OCI-LY7 (cell line): ENCODE measurements around the gene FUT7. TPM values are rescaled to one million over a fixed set of nuclear protein-coding genes. Genes with fewer than 3 reads are reported as not detected.
A peak's percentile ranks its signal among the peaks of the same experiment; 100 is the strongest.

ENCODE experiments used
- BruUV-seq: library from RNA; stranded (reverse); fragments of 400-500 nt; replicated peaks from 2 replicates; lab custom pipeline; 2021; lab: Mats Ljungman, UMichigan
- CTCF ChIA-PET: fragments of 300-600 bp; sonication (Branson Sonifier 250); formaldehyde crosslinking; loops from one replicate; lab custom pipeline; 2022; ENCODE audit warnings: antibody characterized with exemption; ENCODE audit not compliant: unreplicated experiment; lab: Charles Lee
- POLR2A ChIA-PET: fragments of 300-600 bp; sonication (Branson Sonifier 250); formaldehyde crosslinking; loops from one replicate; lab custom pipeline; 2022; ENCODE audit warnings: antibody characterized with exemption; lab: Charles Lee
- DNase-seq: peaks from one replicate; pipeline ENCODE4 v3.0.0-alpha.2; 2015; ENCODE audit warnings: low spot score
- H2AFZ ChIP-seq: fragments of 200-600 bp; sonication (generic), shearing (Covaris generic); 2 replicates; pipeline ENCODE4 v1.6.1; 2014; ENCODE audit warnings: mild to moderate bottlenecking, antibody characterized with exemption, low read length, moderate library complexity
- H3K27ac ChIP-seq: fragments of 200-600 bp; sonication (generic); 2 replicates; pipeline ENCODE4 v1.5.1; 2014; ENCODE audit warnings: mixed run types, low read depth, mild to moderate bottlenecking, moderate library complexity, low read length, inconsistent platforms; ENCODE audit not compliant: poor library complexity, severe bottlenecking
- H3K36me3 ChIP-seq: fragments of 200-600 bp; sonication (generic); 2 replicates; pipeline ENCODE4 v1.6.1; 2014; ENCODE audit warnings: mild to moderate bottlenecking, antibody characterized with exemption, low read length, moderate library complexity, mixed read lengths; ENCODE audit not compliant: insufficient read depth
- H3K4me1 ChIP-seq: fragments of 200-600 bp; sonication (generic); 2 replicates; pipeline ENCODE4 v1.5.1; 2014; ENCODE audit warnings: mild to moderate bottlenecking, low read length; ENCODE audit not compliant: insufficient read depth, poor library complexity, severe bottlenecking
- H3K4me2 ChIP-seq: fragments of 200-600 bp; sonication (generic); 2 replicates; pipeline ENCODE4 v1.6.1; 2014; ENCODE audit warnings: mild to moderate bottlenecking, low read length
- H3K4me3 ChIP-seq: fragments of 200-600 bp; sonication (generic); 2 replicates; pipeline ENCODE4 v1.5.1; 2014; ENCODE audit warnings: mild to moderate bottlenecking, low read depth, low read length; ENCODE audit not compliant: poor library complexity, severe bottlenecking
- H3K79me2 ChIP-seq: fragments of 200-600 bp; sonication (generic); 2 replicates; pipeline ENCODE4 v1.6.1; 2016; ENCODE audit warnings: low read depth, mild to moderate bottlenecking, low read length, moderate library complexity, mixed read lengths; ENCODE audit not compliant: insufficient read depth
- H3K9me2 ChIP-seq: fragments of 200-600 bp; sonication (generic); 2 replicates; pipeline ENCODE4 v1.6.1; 2016; ENCODE audit warnings: mild to moderate bottlenecking, low read length, mixed read lengths; ENCODE audit not compliant: insufficient read depth
- H3K9me3 ChIP-seq: fragments of 200-600 bp; sonication (generic); 2 replicates; pipeline ENCODE4 v1.6.1; 2014; ENCODE audit warnings: mild to moderate bottlenecking, mixed run types, low read length, mixed read lengths
- H4K20me1 ChIP-seq: fragments of 200-600 bp; sonication (generic); 2 replicates; pipeline ENCODE4 v1.6.1; 2014; ENCODE audit warnings: mild to moderate bottlenecking, antibody characterized with exemption, low read length, moderate library complexity, mixed read lengths; ENCODE audit not compliant: insufficient read depth
- EZH2phosphoT487 ChIP-seq: fragments of 200-600 bp; sonication (generic); IDR thresholded peaks from 2 replicates; pipeline ENCODE4 v1.6.1; 2018; ENCODE audit warnings: low read depth, borderline replicate concordance, mild to moderate bottlenecking, mixed run types, antibody characterized with exemption, low read length, moderate library complexity, mixed read lengths
- intact Hi-C: fragments of 100-400 bp; cut with micrococcal nuclease; formaldehyde crosslinking; loops from one replicate; pipeline ENCODE4 v1.10.0; 2022; ENCODE audit not compliant: unreplicated experiment
- total RNA-seq, 2 experiments: library from RNA; depleted of rRNA in 1 of 2; stranded (reverse); fragments of >200 nt in 1 of 2; shearing (Covaris generic) in 1 of 2; gene quantifications; 2 replicates each; pipeline ENCODE4 v1.2.3, GENCODE V29; 2014 to 2022
- TF ChIP-seq, protein P1 (sequence below): fragments of 200-600 bp; sonication (generic); conservative IDR thresholded peaks from 2 replicates; pipeline ENCODE4 v1.5.1; 2014; ENCODE audit warnings: mild to moderate bottlenecking, antibody characterized with exemption, low read length, moderate library complexity, mixed read lengths

Gene FUT7
- total RNA-seq, 2 experiments from 2014 or later: 0.21 TPM; not detected in 1

DNA sequence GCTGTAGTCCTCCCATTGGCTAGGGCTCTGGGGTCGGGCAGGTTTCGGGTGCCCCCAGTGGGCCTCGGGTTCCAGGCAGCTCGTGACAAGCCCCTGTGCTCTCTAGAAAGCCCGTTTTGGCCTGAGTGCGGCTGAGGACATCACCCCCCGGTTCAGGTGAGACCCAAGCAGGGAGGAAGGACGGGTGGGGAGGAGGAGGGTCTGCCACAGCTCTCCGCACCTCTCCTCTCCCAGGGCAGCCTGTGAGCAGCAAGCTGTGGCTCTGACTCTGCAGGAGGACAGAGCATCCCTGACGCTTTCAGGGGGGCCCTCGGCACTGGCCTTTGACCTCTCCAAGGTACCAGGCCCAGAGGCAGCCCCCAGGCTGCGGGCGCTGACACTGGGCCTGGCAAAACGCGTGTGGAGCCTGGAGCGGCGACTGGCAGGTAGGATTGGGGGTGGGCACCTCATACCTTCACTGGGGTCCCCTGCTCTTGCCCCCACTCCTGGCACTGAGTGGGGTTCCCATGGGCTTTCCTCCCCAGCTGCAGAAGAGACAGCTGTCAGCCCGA is 39.0 kb downstream of the FUT7 start:
- Histone ChIP-seq H3K9me2 (no peaks in the 10 kb centered on the region), H3K27ac (peak overlapping the region; percentile 63), H3K36me3 (0 out of 2 replicates have a peak, but pooled peaks cover 3% of the 10 kb centered on the region), H4K20me1 (no peaks in the 10 kb centered on the region), H3K79me2 (no peaks in the 10 kb centered on the region; the same call in 1 of the 2 replicates), H3K4me3 (peak overlapping the region; percentile 79), H3K4me1 (peaks cover 35% of the 10 kb centered on the region), H2AFZ (peak overlapping the region; percentile 60; the same call in 1 of the 2 replicates), H3K9me3 (no peaks in the 10 kb centered on the region), H3K4me2 (peak overlapping the region; percentile 94)
- ChIA-PET POLR2A (interaction anchor here (0.6 to 1.5 kb wide), 6 partner anchors 8 to 263 kb away, joined by 3 to 7 read pairs (median 4); partner anchors contain the start of gene LCNL1), CTCF (interaction anchor here (0.6 kb wide), 1 partner anchor 17 kb away, joined by 3 read pairs; no protein-coding TSS in a partner anchor)
- intact Hi-C loops: loop anchor here (2.0 kb wide), 1 partner anchor 48 kb away; the partner anchor contains the start of genes C8G and FBXW5
- TF ChIP-seq, protein P1, sequence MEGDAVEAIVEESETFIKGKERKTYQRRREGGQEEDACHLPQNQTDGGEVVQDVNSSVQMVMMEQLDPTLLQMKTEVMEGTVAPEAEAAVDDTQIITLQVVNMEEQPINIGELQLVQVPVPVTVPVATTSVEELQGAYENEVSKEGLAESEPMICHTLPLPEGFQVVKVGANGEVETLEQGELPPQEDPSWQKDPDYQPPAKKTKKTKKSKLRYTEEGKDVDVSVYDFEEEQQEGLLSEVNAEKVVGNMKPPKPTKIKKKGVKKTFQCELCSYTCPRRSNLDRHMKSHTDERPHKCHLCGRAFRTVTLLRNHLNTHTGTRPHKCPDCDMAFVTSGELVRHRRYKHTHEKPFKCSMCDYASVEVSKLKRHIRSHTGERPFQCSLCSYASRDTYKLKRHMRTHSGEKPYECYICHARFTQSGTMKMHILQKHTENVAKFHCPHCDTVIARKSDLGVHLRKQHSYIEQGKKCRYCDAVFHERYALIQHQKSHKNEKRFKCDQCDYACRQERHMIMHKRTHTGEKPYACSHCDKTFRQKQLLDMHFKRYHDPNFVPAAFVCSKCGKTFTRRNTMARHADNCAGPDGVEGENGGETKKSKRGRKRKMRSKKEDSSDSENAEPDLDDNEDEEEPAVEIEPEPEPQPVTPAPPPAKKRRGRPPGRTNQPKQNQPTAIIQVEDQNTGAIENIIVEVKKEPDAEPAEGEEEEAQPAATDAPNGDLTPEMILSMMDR: no peak
- TF ChIP-seq EZH2phosphoT487: no peak
- DNase-seq: no peak
- BruUV-seq: no TSS peak

DNA sequence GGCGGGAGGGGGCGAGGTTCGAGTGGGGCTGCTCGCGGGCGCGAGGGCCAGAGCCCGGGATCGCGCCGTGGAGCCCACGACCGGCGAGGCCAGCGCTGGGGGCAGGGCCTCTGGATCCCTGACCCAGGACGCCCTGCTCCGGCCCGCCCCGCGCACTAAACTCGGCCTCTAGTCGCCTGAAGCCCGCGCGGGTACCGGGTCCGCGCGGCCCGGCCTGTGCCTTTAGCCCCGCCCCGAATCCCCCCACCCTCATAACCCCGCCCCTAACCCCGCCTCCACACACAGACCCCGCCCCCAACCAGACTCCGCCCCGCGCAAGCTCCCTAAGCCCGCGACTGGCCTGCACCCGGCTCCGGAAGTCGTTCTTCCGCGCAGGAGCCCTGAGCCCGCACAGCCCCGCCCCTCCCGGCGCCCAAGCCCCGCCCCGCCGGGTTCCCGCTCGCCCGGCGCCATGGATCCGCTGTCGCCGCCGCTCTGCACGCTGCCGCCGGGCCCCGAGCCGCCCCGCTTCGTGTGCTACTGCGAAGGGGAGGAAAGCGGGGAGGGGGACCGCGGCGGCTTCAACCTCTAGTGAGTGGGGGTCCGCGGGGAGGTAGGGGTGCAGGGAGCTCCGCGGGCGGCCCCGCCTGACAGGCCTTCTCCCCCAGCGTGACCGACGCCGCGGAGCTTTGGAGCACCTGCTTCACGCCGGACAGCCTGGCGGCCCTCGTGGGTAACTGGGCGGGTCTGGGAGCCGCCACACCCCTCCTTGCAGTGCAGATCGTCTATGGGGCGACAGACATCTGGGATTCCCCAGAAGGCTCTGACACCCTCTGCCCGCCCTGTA is 39.7 kb downstream of the FUT7 start, which contains the start of gene PAXX:
PAXX (plus strand) TSS at position 430 of the 826 bp plus-strand sequence; CDS start at position 452, 22 bp downstream.
- ChIA-PET CTCF (interaction anchor here (0.6 kb wide), 2 partner anchors 17 to 32 kb away, joined by 3 to 14 read pairs; no protein-coding TSS in a partner anchor), POLR2A (interaction anchor here (0.5 to 1.5 kb wide), 9 partner anchors 9 to 462 kb away, joined by 3 to 7 read pairs (median 4); partner anchors contain the start of gene LCNL1)
- intact Hi-C loops: loop anchor here (2.0 kb wide), 1 partner anchor 47 kb away; the partner anchor contains the start of genes C8G and FBXW5
- Histone ChIP-seq H3K27ac (peak within 1 kb of the TSS; percentile 63), H3K79me2 (no peaks in the 10 kb centered on the region; the same call in 1 of the 2 replicates), H3K4me3 (peak within 1 kb of the TSS; percentile 79), H3K4me2 (peak within 1 kb of the TSS; percentile 94), H2AFZ (peak within 1 kb of the TSS; percentile 60), H3K9me2 (no peaks in the 10 kb centered on the region), H4K20me1 (no peaks in the 10 kb centered on the region), H3K36me3 (0 out of 2 replicates have a peak, but pooled peaks cover 3% of the 10 kb centered on the region), H3K9me3 (no peaks in the 10 kb centered on the region), H3K4me1 (peaks cover 28% of the 10 kb centered on the region)
- TSS peak; percentile 94 for BruUV-seq
- TF ChIP-seq, protein P1: no peak
- no peak for TF ChIP-seq EZH2phosphoT487
- peak; percentile 94 for DNase-seq
